Osteoblast (primary cell): ENCODE results near the gene GPR143. TPM values are rescaled to one million over a fixed set of nuclear protein-coding genes. Genes with fewer than 3 reads are reported as not detected.

Experiments used
- total RNA-seq: library from RNA; depleted of rRNA; stranded (reverse); fragments of >200 nt; gene quantifications from 2 replicates; pipeline ENCODE4 v1.2.3, GENCODE V29; 2012

The GPR143 gene
- total RNA-seq, 1 donor: not detected

Other genes with a start within 250 kb of the GPR143 start
- gene SHROOM2, start 20.6 kb upstream of the GPR143 start, total RNA-seq: 6.2 and 8.0 TPM in 2 replicates
- gene CLDN34, start 201.5 kb upstream of the GPR143 start, total RNA-seq: under 0.01 TPM in 1 of 2 replicates, not detected in the other